Heart left ventricle (tissue), 13 donors: Measurements from ENCODE around the gene TAS2R43.

Experiments used
- POLR2A ChIP-seq, 2 donors: fragments of 450-650 bp; IDR thresholded peaks; one replicate each; pipeline ENCODE4 v1.6.1; 2017; ENCODE audit warnings: antibody characterized with exemption in 2 of 2, mild to moderate bottlenecking in 2 of 2, moderate library complexity in 2 of 2
- TF ChIP-seq, protein P1 (sequence below), 12 donors: fragments of 200-600 bp; sonication (generic) in 4 of 12; IDR thresholded peaks; one replicate each; pipeline versions ENCODE4 v1.5.0 to v1.8.0; 2018 to 2022; ENCODE audit warnings: antibody characterized with exemption in 12 of 12, mild to moderate bottlenecking in 5 of 12
- donor health status: ischemic (EF 13 %, LVEDD 7.1; RV severe dilation, severe dysfunction).
- donor health status: DM: no; HTN: yes; CAD: no.
- donor health status: DM: no; HTN: no; CAD: no.
- donor health status: ischemic (EF 25% LVEDD 6.9; RV normal size, moderate dysfunction).
- donor health status: ischemic (EF 25% LVEDD 5.7; RV mildly dilated, moderate dysfunction).
- donor health status: ischemic (EF 35%, LVEDD 5.7; RV mildly dilated, moderate dysfunction).
- donor health status: nonischemic (EF 11% LVEDD 7.7; RV severe dilation, severe dysfunction).
- donor health status: DM: yes; HTN: yes; CAD: no.
- donor health status: PGD.
- donor health status: ischemic (EF 29% LVEDD 5.4; RV normal size, mild dysfunction).
- donor health status: nonischemic (EF 23%, LVEDD 6.1; RV moderate dilation, normal function).

DNA sequence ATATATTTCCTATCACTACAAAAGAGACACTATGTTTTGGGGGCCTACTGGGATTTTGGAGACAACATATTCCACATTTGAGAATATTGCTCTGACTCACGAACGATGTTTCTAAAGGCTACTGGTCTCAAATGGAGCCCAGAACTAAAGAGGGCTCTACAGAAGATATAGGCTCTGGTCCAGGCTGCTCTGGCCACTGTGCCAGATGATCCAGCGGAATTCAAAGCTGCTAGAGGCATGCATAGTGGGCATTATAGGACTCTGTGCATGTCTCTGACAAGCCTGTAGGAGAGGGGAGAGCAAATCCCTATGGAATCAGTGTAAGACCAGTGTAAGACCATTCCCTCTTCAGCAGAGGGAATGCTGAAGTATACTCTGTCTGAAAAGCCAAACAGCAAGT lies 38.3 kb upstream of the TAS2R43 start:
- TF ChIP-seq, protein P1, sequence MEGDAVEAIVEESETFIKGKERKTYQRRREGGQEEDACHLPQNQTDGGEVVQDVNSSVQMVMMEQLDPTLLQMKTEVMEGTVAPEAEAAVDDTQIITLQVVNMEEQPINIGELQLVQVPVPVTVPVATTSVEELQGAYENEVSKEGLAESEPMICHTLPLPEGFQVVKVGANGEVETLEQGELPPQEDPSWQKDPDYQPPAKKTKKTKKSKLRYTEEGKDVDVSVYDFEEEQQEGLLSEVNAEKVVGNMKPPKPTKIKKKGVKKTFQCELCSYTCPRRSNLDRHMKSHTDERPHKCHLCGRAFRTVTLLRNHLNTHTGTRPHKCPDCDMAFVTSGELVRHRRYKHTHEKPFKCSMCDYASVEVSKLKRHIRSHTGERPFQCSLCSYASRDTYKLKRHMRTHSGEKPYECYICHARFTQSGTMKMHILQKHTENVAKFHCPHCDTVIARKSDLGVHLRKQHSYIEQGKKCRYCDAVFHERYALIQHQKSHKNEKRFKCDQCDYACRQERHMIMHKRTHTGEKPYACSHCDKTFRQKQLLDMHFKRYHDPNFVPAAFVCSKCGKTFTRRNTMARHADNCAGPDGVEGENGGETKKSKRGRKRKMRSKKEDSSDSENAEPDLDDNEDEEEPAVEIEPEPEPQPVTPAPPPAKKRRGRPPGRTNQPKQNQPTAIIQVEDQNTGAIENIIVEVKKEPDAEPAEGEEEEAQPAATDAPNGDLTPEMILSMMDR (IDR thresholded peaks at IDR 0.05) = no peak
- TF ChIP-seq POLR2A (IDR thresholded peaks at IDR 0.05) = no peak
